Stomach (tissue), 4 donors: Measurements from ENCODE around the gene LRRTM3.

Experiments
- EP300 ChIP-seq: sonication (generic); formaldehyde crosslinking; IDR thresholded peaks from one replicate; pipeline ENCODE4 v1.6.1; 2017; ENCODE audit warnings: antibody characterized with exemption
- POLR2A ChIP-seq, 4 donors: fragments of 450-650 bp; IDR thresholded peaks; one replicate each; pipeline ENCODE4 v1.6.1; 2016; ENCODE audit warnings: antibody characterized with exemption in 4 of 4, control low read depth in 2 of 4, mild to moderate bottlenecking in 1 of 4, moderate library complexity in 1 of 4
- POLR2AphosphoS5 ChIP-seq, 3 donors: sonication (generic); formaldehyde crosslinking; IDR thresholded peaks; one replicate each; pipeline ENCODE4 v1.6.1; 2016; ENCODE audit warnings: antibody characterized with exemption in 3 of 3
- TF ChIP-seq, protein P1 (sequence below), 7 experiments: fragments of 450-650 bp in 4 of 7; fragments of 200-600 bp in 3 of 7; sonication (generic) in 3 of 7; IDR thresholded peaks; one replicate each; pipeline ENCODE4 v1.5.1; 2016 to 2019; ENCODE audit warnings: antibody characterized with exemption in 7 of 7, control low read depth in 2 of 7, mild to moderate bottlenecking in 1 of 7

DNA sequence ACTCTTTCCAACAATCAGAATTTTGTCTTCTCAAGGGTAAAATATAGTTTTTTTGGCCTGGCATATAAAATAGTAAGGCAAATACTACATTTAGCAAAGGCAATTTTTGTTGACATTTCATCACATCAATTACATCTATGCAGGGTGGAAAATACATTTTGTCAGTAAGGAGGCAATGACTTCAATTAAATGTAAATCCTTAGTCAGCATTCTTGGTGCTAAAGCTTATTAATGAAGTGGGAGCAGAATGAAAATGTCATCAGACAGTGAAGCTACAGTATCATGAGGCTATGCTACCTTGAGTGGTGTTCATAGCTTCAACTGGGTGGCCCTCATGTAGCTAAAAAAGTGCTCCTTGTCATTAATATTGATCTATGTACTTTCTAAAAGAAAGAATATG, 8.9 kb downstream of the LRRTM3 start:
- TF ChIP-seq, protein P1, sequence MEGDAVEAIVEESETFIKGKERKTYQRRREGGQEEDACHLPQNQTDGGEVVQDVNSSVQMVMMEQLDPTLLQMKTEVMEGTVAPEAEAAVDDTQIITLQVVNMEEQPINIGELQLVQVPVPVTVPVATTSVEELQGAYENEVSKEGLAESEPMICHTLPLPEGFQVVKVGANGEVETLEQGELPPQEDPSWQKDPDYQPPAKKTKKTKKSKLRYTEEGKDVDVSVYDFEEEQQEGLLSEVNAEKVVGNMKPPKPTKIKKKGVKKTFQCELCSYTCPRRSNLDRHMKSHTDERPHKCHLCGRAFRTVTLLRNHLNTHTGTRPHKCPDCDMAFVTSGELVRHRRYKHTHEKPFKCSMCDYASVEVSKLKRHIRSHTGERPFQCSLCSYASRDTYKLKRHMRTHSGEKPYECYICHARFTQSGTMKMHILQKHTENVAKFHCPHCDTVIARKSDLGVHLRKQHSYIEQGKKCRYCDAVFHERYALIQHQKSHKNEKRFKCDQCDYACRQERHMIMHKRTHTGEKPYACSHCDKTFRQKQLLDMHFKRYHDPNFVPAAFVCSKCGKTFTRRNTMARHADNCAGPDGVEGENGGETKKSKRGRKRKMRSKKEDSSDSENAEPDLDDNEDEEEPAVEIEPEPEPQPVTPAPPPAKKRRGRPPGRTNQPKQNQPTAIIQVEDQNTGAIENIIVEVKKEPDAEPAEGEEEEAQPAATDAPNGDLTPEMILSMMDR (IDR thresholded peaks at IDR 0.05), result no peak
- no peak for TF ChIP-seq POLR2A (IDR thresholded peaks at IDR 0.05)
- no peak for TF ChIP-seq POLR2AphosphoS5 (IDR thresholded peaks at IDR 0.05)
- TF ChIP-seq EP300, result no peak
